Measurements from ENCODE around the gene INTS2. TPM values are rescaled to one million over a fixed set of nuclear protein-coding genes. Genes with fewer than 3 reads are reported as not detected.

The INTS2 gene
- polyA plus RNA-seq, 1 donor from 2014 or later = 23.7 TPM

DNA sequence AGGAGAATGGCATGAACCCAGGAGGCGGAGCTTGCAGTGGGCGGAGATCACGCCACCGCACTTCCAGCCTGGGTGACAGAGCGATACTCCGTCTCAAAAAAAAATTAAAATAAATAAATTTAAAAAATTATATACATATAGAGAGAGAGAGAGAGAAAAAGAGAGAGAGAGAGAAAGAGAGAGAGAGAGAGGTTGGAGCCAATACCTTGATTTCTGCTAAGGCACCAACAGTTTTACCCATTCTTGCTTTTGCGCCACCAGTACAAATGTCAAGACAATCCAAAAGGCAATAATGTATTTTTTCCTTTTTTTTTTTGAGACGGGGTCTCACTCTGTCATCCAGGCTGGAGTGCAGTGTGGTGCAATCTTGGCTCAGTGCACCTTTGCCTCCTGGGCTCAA is 81.7 kb downstream of the INTS2 start:
- Histone ChIP-seq H3K79me2 (replicated peaks; ENCODE audit: insufficient read depth, low read length) (no peaks in the 10 kb centered on the region), H4K20me1 (ENCODE audit: insufficient read depth) (no peaks in the 10 kb centered on the region), H3F3A (ENCODE audit: insufficient read depth, low read length, poor library complexity, severe bottlenecking) (no peaks in the 10 kb centered on the region), H3K9me3 (ENCODE audit: low read length) (no peaks in the 10 kb centered on the region), H3K4me2 (ENCODE audit: low read length) (no peak overlapping the region), H3K27me3 (ENCODE audit: insufficient read depth, low read depth, low read length) (no peaks in the 10 kb centered on the region), H3K9ac (ENCODE audit: low read length) (no peak overlapping the region), H3K4me3 (ENCODE audit: low read length) (no peak overlapping the region), H3K36me3 (ENCODE audit: insufficient read depth, low read length) (no peaks in the 10 kb centered on the region), H3K9me2 (ENCODE audit: insufficient read depth, low read length) (no peaks in the 10 kb centered on the region), H2AFZ (ENCODE audit: low read depth, low read length) (no peak overlapping the region), H3K27ac (ENCODE audit: low read length) (no peak overlapping the region)
- TF ChIP-seq, protein P1, sequence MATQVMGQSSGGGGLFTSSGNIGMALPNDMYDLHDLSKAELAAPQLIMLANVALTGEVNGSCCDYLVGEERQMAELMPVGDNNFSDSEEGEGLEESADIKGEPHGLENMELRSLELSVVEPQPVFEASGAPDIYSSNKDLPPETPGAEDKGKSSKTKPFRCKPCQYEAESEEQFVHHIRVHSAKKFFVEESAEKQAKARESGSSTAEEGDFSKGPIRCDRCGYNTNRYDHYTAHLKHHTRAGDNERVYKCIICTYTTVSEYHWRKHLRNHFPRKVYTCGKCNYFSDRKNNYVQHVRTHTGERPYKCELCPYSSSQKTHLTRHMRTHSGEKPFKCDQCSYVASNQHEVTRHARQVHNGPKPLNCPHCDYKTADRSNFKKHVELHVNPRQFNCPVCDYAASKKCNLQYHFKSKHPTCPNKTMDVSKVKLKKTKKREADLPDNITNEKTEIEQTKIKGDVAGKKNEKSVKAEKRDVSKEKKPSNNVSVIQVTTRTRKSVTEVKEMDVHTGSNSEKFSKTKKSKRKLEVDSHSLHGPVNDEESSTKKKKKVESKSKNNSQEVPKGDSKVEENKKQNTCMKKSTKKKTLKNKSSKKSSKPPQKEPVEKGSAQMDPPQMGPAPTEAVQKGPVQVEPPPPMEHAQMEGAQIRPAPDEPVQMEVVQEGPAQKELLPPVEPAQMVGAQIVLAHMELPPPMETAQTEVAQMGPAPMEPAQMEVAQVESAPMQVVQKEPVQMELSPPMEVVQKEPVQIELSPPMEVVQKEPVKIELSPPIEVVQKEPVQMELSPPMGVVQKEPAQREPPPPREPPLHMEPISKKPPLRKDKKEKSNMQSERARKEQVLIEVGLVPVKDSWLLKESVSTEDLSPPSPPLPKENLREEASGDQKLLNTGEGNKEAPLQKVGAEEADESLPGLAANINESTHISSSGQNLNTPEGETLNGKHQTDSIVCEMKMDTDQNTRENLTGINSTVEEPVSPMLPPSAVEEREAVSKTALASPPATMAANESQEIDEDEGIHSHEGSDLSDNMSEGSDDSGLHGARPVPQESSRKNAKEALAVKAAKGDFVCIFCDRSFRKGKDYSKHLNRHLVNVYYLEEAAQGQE (IDR thresholded peaks at IDR 0.05; ENCODE audit: borderline replicate concordance) = no peak
- TF ChIP-seq TAF1 (IDR thresholded peaks at IDR 0.05; ENCODE audit: low read depth) (no peak), EP300 (conservative IDR thresholded peaks at IDR 0.05; ENCODE audit: poor library complexity, severe bottlenecking) (no peak), RAD21 (conservative IDR thresholded peaks at IDR 0.05) (no peak)

DNA sequence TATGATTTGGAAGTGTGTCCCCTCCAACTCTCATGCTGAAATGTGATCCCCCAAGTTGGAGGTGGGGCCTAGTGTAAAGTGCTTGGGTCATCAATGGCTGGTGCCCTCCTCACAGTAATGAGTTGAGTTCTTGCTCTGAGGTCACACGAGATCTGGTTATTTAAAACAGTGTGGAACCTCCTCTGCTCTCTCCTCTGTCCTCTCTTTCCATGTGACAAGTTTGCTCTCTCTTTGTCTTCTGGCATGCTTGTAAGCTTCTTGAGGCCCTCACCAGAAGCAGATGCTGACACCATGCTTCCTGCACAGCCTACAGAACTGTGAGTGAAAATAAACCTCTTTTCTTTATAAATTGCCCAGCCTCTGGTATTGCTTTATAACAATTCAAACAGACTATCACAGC is 84.3 kb downstream of the INTS2 start:
- H4K20me1 ChIP-seq (ENCODE audit: insufficient read depth) = no peaks in the 10 kb centered on the region
- H3K36me3 ChIP-seq (ENCODE audit: insufficient read depth, low read length) = no peaks in the 10 kb centered on the region
- no peak overlapping the region for H3K9ac ChIP-seq (ENCODE audit: low read length)
- TF ChIP-seq EZH2 (IDR thresholded peaks at IDR 0.05; ENCODE audit: borderline replicate concordance, insufficient read depth, low read length, poor library complexity, severe bottlenecking) (no peak), SMC3 (conservative IDR thresholded peaks at IDR 0.05; ENCODE audit: poor library complexity) (no peak), POLR2AphosphoS5 (IDR thresholded peaks at IDR 0.05) (no peak), MXI1 (conservative IDR thresholded peaks at IDR 0.05; ENCODE audit: poor library complexity, severe bottlenecking) (no peak), RAD21 (conservative IDR thresholded peaks at IDR 0.05) (no peak), TAF1 (IDR thresholded peaks at IDR 0.05; ENCODE audit: low read depth) (no peak), EP300 (conservative IDR thresholded peaks at IDR 0.05; ENCODE audit: poor library complexity, severe bottlenecking) (no peak)
- TF ChIP-seq, protein P1 (IDR thresholded peaks at IDR 0.05; ENCODE audit: borderline replicate concordance) = no peak
- TF ChIP-seq, protein P2, sequence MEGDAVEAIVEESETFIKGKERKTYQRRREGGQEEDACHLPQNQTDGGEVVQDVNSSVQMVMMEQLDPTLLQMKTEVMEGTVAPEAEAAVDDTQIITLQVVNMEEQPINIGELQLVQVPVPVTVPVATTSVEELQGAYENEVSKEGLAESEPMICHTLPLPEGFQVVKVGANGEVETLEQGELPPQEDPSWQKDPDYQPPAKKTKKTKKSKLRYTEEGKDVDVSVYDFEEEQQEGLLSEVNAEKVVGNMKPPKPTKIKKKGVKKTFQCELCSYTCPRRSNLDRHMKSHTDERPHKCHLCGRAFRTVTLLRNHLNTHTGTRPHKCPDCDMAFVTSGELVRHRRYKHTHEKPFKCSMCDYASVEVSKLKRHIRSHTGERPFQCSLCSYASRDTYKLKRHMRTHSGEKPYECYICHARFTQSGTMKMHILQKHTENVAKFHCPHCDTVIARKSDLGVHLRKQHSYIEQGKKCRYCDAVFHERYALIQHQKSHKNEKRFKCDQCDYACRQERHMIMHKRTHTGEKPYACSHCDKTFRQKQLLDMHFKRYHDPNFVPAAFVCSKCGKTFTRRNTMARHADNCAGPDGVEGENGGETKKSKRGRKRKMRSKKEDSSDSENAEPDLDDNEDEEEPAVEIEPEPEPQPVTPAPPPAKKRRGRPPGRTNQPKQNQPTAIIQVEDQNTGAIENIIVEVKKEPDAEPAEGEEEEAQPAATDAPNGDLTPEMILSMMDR (IDR thresholded peaks at IDR 0.05; ENCODE audit: poor library complexity, severe bottlenecking) = no peak
- no peak overlapping the region for H2AFZ ChIP-seq (ENCODE audit: low read depth, low read length)
- H3K27me3 ChIP-seq (ENCODE audit: insufficient read depth, low read depth, low read length) = no peaks in the 10 kb centered on the region
- no peak overlapping the region for H3K4me3 ChIP-seq (ENCODE audit: low read length)
- H3F3A ChIP-seq (ENCODE audit: insufficient read depth, low read length, poor library complexity, severe bottlenecking) = no peaks in the 10 kb centered on the region
- H3K79me2 ChIP-seq (replicated peaks; ENCODE audit: insufficient read depth, low read length) = no peaks in the 10 kb centered on the region
- H3K27ac ChIP-seq (ENCODE audit: low read length) = no peak overlapping the region
- H3K4me2 ChIP-seq (ENCODE audit: low read length) = no peak overlapping the region
- H3K9me3 ChIP-seq (ENCODE audit: low read length) = no peaks in the 10 kb centered on the region
- no peaks in the 10 kb centered on the region for H3K9me2 ChIP-seq (ENCODE audit: insufficient read depth, low read length)
